ENCODE measurements around the gene PIM3. TPM values are rescaled to one million over a fixed set of nuclear protein-coding genes. Genes with fewer than 3 reads are reported as not detected.
A peak's percentile ranks its signal among the peaks of the same experiment; 100 is the strongest.

Gene PIM3
- total and polyA plus RNA-seq, 4 donors = 14.5 to 44.0 (median 28.1) TPM

DNA sequence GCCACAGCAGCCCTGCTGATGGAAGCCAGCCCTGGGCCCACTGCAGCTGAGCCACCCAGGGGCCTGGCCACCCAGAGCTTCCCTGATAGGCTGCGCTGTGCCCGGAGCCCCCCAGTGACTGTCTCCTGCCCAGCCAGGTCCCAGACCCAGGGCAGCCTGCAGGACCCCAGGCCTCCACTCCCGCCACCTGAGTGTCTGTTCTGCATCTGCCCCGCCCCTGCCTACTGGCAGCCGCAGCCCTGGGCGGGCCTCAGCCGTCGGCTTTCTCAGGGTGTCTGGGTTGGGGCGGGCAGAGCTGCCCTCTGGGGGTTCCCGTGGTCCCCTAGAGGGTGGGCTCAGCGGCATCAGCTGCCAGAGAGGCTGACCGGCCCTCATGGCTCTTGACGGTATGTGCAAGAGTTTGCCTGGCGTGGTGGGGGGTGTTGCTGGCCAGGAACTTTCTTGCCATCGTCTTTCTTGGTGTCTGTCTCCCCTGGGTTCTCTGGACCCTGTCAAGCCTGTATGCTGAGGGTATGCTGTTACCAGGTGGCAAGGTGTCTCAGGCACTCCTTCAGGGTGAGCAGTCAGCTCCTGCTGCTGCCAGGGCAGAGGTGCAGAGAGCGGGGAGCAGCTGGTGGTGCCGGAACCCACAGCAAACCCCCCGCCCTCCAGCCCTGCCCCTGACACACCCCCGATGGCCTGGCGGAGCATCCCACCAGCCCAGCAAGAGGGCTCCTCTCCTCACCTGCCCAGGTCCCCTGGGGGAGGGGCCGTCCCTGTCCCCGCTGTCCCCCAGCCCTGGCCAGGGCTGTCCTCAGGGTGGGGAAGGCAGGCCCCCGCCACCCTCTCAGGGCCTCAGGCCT is 12.2 kb upstream of the PIM3 start:
- peak overlapping the region in 1 of 3 donors; percentile 59 for H3K4me3 ChIP-seq (ENCODE audit: low read depth in 1 of 3, low read length in 3 of 3)
- H3K9me3 ChIP-seq (ENCODE audit: control insufficient read depth in 4 of 4, low read length in 3 of 4) = no peaks in the 10 kb centered on the region
- TF ChIP-seq JUND (IDR thresholded peaks at IDR 0.05) (no peak), HNF4G (IDR thresholded peaks at IDR 0.05) (no peak), FOXA1 (IDR thresholded peaks at IDR 0.05) (no peak), SP1 (IDR thresholded peaks at IDR 0.05) (no peak), NR2F2 (IDR thresholded peaks at IDR 0.05) (no peak), RAD21 (IDR thresholded peaks at IDR 0.05) (no peak), GABPA (IDR thresholded peaks at IDR 0.05 in 1 of 2, conservative IDR thresholded peaks at IDR 0.05 in 1 of 2) (no peak), EGR1 (IDR thresholded peaks at IDR 0.05; ENCODE audit: low read depth in 2 of 2) (no peak), YY1 (IDR thresholded peaks at IDR 0.05) (no peak), FOXA2 (IDR thresholded peaks at IDR 0.05) (no peak), RXRA (IDR thresholded peaks at IDR 0.05) (no peak)
- TF ChIP-seq, protein P1, sequence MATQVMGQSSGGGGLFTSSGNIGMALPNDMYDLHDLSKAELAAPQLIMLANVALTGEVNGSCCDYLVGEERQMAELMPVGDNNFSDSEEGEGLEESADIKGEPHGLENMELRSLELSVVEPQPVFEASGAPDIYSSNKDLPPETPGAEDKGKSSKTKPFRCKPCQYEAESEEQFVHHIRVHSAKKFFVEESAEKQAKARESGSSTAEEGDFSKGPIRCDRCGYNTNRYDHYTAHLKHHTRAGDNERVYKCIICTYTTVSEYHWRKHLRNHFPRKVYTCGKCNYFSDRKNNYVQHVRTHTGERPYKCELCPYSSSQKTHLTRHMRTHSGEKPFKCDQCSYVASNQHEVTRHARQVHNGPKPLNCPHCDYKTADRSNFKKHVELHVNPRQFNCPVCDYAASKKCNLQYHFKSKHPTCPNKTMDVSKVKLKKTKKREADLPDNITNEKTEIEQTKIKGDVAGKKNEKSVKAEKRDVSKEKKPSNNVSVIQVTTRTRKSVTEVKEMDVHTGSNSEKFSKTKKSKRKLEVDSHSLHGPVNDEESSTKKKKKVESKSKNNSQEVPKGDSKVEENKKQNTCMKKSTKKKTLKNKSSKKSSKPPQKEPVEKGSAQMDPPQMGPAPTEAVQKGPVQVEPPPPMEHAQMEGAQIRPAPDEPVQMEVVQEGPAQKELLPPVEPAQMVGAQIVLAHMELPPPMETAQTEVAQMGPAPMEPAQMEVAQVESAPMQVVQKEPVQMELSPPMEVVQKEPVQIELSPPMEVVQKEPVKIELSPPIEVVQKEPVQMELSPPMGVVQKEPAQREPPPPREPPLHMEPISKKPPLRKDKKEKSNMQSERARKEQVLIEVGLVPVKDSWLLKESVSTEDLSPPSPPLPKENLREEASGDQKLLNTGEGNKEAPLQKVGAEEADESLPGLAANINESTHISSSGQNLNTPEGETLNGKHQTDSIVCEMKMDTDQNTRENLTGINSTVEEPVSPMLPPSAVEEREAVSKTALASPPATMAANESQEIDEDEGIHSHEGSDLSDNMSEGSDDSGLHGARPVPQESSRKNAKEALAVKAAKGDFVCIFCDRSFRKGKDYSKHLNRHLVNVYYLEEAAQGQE (IDR thresholded peaks at IDR 0.05) = no peak
- TF ChIP-seq, protein P2, sequence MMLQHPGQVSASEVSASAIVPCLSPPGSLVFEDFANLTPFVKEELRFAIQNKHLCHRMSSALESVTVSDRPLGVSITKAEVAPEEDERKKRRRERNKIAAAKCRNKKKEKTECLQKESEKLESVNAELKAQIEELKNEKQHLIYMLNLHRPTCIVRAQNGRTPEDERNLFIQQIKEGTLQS (IDR thresholded peaks at IDR 0.05) = no peak
- TF ChIP-seq, protein P3, sequence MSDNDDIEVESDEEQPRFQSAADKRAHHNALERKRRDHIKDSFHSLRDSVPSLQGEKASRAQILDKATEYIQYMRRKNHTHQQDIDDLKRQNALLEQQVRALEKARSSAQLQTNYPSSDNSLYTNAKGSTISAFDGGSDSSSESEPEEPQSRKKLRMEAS (IDR thresholded peaks at IDR 0.05) = no peak
- TF ChIP-seq, protein P4, sequence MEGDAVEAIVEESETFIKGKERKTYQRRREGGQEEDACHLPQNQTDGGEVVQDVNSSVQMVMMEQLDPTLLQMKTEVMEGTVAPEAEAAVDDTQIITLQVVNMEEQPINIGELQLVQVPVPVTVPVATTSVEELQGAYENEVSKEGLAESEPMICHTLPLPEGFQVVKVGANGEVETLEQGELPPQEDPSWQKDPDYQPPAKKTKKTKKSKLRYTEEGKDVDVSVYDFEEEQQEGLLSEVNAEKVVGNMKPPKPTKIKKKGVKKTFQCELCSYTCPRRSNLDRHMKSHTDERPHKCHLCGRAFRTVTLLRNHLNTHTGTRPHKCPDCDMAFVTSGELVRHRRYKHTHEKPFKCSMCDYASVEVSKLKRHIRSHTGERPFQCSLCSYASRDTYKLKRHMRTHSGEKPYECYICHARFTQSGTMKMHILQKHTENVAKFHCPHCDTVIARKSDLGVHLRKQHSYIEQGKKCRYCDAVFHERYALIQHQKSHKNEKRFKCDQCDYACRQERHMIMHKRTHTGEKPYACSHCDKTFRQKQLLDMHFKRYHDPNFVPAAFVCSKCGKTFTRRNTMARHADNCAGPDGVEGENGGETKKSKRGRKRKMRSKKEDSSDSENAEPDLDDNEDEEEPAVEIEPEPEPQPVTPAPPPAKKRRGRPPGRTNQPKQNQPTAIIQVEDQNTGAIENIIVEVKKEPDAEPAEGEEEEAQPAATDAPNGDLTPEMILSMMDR (IDR thresholded peaks at IDR 0.05; ENCODE audit: low read depth, low read length, missing input control) = no peak
- TF ChIP-seq, protein P5, sequence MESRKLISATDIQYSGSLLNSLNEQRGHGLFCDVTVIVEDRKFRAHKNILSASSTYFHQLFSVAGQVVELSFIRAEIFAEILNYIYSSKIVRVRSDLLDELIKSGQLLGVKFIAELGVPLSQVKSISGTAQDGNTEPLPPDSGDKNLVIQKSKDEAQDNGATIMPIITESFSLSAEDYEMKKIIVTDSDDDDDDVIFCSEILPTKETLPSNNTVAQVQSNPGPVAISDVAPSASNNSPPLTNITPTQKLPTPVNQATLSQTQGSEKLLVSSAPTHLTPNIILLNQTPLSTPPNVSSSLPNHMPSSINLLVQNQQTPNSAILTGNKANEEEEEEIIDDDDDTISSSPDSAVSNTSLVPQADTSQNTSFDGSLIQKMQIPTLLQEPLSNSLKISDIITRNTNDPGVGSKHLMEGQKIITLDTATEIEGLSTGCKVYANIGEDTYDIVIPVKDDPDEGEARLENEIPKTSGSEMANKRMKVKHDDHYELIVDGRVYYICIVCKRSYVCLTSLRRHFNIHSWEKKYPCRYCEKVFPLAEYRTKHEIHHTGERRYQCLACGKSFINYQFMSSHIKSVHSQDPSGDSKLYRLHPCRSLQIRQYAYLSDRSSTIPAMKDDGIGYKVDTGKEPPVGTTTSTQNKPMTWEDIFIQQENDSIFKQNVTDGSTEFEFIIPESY (IDR thresholded peaks at IDR 0.05) = no peak
- no peaks in the 10 kb centered on the region for H3K27me3 ChIP-seq (ENCODE audit: control insufficient read depth in 4 of 4, insufficient read depth in 4 of 4, low read length in 3 of 4)
- 62% methylated on average over 23 of the region's 23 CpGs for WGBS
- no peak overlapping the region for H3K9ac ChIP-seq (ENCODE audit: low read depth in 1 of 2, low read length in 2 of 2)
- no peak for DNase-seq (ENCODE audit: low spot score)
- no peaks in the 10 kb centered on the region for H3K36me3 ChIP-seq (ENCODE audit: control insufficient read depth in 4 of 4, insufficient read depth in 3 of 4, low read depth in 1 of 4, low read length in 3 of 4)
- H3K4me1 ChIP-seq (ENCODE audit: control insufficient read depth in 4 of 4, insufficient read depth in 4 of 4, low read length in 3 of 4) = peaks cover 2 to 37% (median 26%) of the 10 kb centered on the region in 4 donors
- no peak overlapping the region for H3K27ac ChIP-seq (ENCODE audit: low read depth in 1 of 2, low read length in 2 of 2)
